GM10266 (cell line): ENCODE data around the gene KIAA2012.

Source experiments
- DNase-seq: peaks from one replicate; pipeline ENCODE4 v3.0.0; 2012; ENCODE audit errors: extremely low spot score
- TF ChIP-seq, protein P1 (sequence below): IDR thresholded peaks from 2 replicates; pipeline ENCODE4 v1.5.1; 2012; ENCODE audit warnings: mild to moderate bottlenecking, low read depth; ENCODE audit not compliant: control insufficient read depth, insufficient read depth; ENCODE audit errors: missing control alignments

KIAA2012 gene

GRCh38 chr2:202249521-202250253, 176.6 kb downstream of the KIAA2012 start:
- DNase-seq: no peak
- TF ChIP-seq, protein P1, sequence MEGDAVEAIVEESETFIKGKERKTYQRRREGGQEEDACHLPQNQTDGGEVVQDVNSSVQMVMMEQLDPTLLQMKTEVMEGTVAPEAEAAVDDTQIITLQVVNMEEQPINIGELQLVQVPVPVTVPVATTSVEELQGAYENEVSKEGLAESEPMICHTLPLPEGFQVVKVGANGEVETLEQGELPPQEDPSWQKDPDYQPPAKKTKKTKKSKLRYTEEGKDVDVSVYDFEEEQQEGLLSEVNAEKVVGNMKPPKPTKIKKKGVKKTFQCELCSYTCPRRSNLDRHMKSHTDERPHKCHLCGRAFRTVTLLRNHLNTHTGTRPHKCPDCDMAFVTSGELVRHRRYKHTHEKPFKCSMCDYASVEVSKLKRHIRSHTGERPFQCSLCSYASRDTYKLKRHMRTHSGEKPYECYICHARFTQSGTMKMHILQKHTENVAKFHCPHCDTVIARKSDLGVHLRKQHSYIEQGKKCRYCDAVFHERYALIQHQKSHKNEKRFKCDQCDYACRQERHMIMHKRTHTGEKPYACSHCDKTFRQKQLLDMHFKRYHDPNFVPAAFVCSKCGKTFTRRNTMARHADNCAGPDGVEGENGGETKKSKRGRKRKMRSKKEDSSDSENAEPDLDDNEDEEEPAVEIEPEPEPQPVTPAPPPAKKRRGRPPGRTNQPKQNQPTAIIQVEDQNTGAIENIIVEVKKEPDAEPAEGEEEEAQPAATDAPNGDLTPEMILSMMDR: no peak

- TF ChIP-seq, protein P1: no peak
Observed at GRCh38 chr2:202251494-202251893, 178.4 kb downstream of the KIAA2012 start.

More at GRCh38 chr2:202251494-202251893, 178.4 kb downstream of the KIAA2012 start:
- DNase-seq: no peak
